Testis (tissue), 3 donors: ENCODE measurements around the gene MAST4. TPM values are rescaled to one million over a fixed set of nuclear protein-coding genes. Genes with fewer than 3 reads are reported as not detected.

Experiments
- DNase-seq: peaks from one replicate; pipeline ENCODE4 v3.0.0-alpha.2; 2019
- H3K27ac ChIP-seq, 2 donors: fragments of 200-600 bp; sonication (generic); one replicate each; pipeline ENCODE4 v1.5.1; 2019
- H3K27me3 ChIP-seq: fragments of 200-600 bp; sonication (generic); one replicate; pipeline ENCODE4 v1.5.1; 2019
- H3K36me3 ChIP-seq: fragments of 200-600 bp; sonication (generic); one replicate; pipeline ENCODE4 v1.5.1; 2017; ENCODE audit warnings: low read depth; ENCODE audit errors: missing control alignments
- H3K4me1 ChIP-seq: fragments of 200-600 bp; sonication (generic); one replicate; pipeline ENCODE4 v1.5.1; 2019
- H3K4me3 ChIP-seq, 2 donors: fragments of 200-600 bp; sonication (generic); one replicate each; pipeline ENCODE4 v1.5.1; 2017 to 2019
- H3K9me3 ChIP-seq: fragments of 200-600 bp; sonication (generic); one replicate; pipeline ENCODE4 v1.5.1; 2017
- CTCF ChIP-seq, 3 experiments: fragments of 450-650 bp in 2 of 3; fragments of 200-600 bp in 1 of 3; sonication (generic) in 1 of 3; IDR thresholded peaks; one replicate each; pipeline ENCODE4 v1.5.1; 2016 to 2019; ENCODE audit warnings: antibody characterized with exemption in 3 of 3, mild to moderate bottlenecking in 2 of 3, moderate library complexity in 1 of 3
- POLR2A ChIP-seq: fragments of 450-650 bp; IDR thresholded peaks from one replicate; pipeline ENCODE4 v1.6.1; 2017; ENCODE audit warnings: antibody characterized with exemption, mild to moderate bottlenecking, moderate library complexity
- WGBS, 2 donors: methylation state at CpG; one replicate each; pipeline ENCODE4 v1.1.5; 2018; 5-methylcytosine and 5-hydroxymethylcytosine counted together
- intact Hi-C: fragments of 100-400 bp; cut with DNase I; formaldehyde crosslinking; loops from one replicate; pipeline ENCODE4 v1.15.1; 2023; ENCODE audit warnings: low total_unique reads
- polyA plus RNA-seq: library from polyadenylated mRNA; stranded (reverse); fragments of 350-450 nt; fragmentation: Illumina TruSeq; extraction: RNeasy Lipid Tissue Mini Kit (QIAGEN cat#74804); gene quantifications from one replicate; pipeline ENCODE4 v1.2.3, GENCODE V29; 2014; ENCODE audit warnings: low read depth, low replicate concordance; ENCODE audit not compliant: insufficient read depth
- total RNA-seq, 2 donors: library from RNA; depleted of rRNA; stranded (reverse); fragments of >200 nt; gene quantifications; one replicate each; pipeline ENCODE4 v1.2.3, GENCODE V29; 2016

MAST4 gene
- total and polyA plus RNA-seq, 3 donors from 2014 or later = 27.2 to 56.4 (median 51.4) TPM

GRCh38 chr5:67014957-67015400 lies 418.8 kb downstream of the MAST4 start:
- Histone ChIP-seq H3K9me3 (no peaks in the 10 kb centered on the region), H3K27ac (peak overlapping the region in 1 of 2 donors; percentile 26), H3K4me3 (no peak overlapping the region), H3K36me3 (no peaks in the 10 kb centered on the region), H3K4me1 (peaks cover 13% of the 10 kb centered on the region), H3K27me3 (no peaks in the 10 kb centered on the region)
- TF ChIP-seq POLR2A (no peak), CTCF (IDR thresholded peaks at IDR 0.05) (no peak)
- intact Hi-C loops = no loop called here
- DNase-seq = no peak
- 31 to 32% methylated on average over 3 of the region's 3 CpGs for WGBS, 2 donors

GRCh38 chr5:67015541-67016191 lies 419.5 kb downstream of the MAST4 start:
- intact Hi-C loops = no loop called here
- no peak overlapping the region for H3K4me3 ChIP-seq
- 28 to 38% methylated on average over 8 of the region's 8 CpGs for WGBS, 2 donors
- no peaks in the 10 kb centered on the region for H3K36me3 ChIP-seq
- H3K9me3 ChIP-seq = no peaks in the 10 kb centered on the region
- no peak for DNase-seq
- peaks cover 13% of the 10 kb centered on the region for H3K4me1 ChIP-seq
- no peaks in the 10 kb centered on the region for H3K27me3 ChIP-seq
- peak overlapping the region in 1 of 2 donors; percentile 26 for H3K27ac ChIP-seq
- no peak for TF ChIP-seq CTCF (IDR thresholded peaks at IDR 0.05)
- no peak for TF ChIP-seq POLR2A

- no peak overlapping the region for H3K27ac ChIP-seq
- TF ChIP-seq CTCF (IDR thresholded peaks at IDR 0.05) (no peak), POLR2A (no peak)
- H3K4me1 ChIP-seq = no peaks in the 10 kb centered on the region
- intact Hi-C loops = no loop called here
- no peak for DNase-seq
- H3K4me3 ChIP-seq = no peak overlapping the region
- no peaks in the 10 kb centered on the region for H3K36me3 ChIP-seq
- H3K27me3 ChIP-seq = no peaks in the 10 kb centered on the region
- H3K9me3 ChIP-seq = no peaks in the 10 kb centered on the region
- WGBS, 2 donors = 92 to 93% methylated on average over 7 of the region's 7 CpGs
Measured at GRCh38 chr5:67019065-67019845, 423.1 kb downstream of the MAST4 start.

- intact Hi-C loops = no loop called here
- Histone ChIP-seq H3K9me3 (no peaks in the 10 kb centered on the region), H3K36me3 (no peaks in the 10 kb centered on the region), H3K4me3 (no peak overlapping the region), H3K27me3 (no peaks in the 10 kb centered on the region), H3K4me1 (no peaks in the 10 kb centered on the region), H3K27ac (no peak overlapping the region)
- 93 to 94% methylated on average over 3 of the region's 3 CpGs for WGBS, 2 donors
- TF ChIP-seq POLR2A (no peak), CTCF (IDR thresholded peaks at IDR 0.05) (no peak)
- no peak for DNase-seq
Measured at GRCh38 chr5:67020096-67020615, 424.0 kb downstream of the MAST4 start.
